ENCODE data around the gene OPN1MW2.
"Not testable (repeated sequence)": the region's sequence is repeated elsewhere in the genome, so short reads cannot be mapped to it uniquely, and the experiment has no call there.

The OPN1MW2 gene

GRCh38 chrX:154219456-154219855 is at the start of gene OPN1MW2:
Gene OPN1MW2, plus strand, starts transcription at chrX:154219756. Its CDS starts 60 bp downstream, at chrX:154219816.
- DNase-seq (ENCODE audit: low read depth), result not testable (repeated sequence)

GRCh38 chrX:154172535-154172943 is 47.0 kb upstream of the OPN1MW2 start:
- not testable (repeated sequence) for DNase-seq (ENCODE audit: low read depth)

- DNase-seq (ENCODE audit: low read depth), result not testable (repeated sequence)
Measured at GRCh38 chrX:154174356-154174755, 45.2 kb upstream of the OPN1MW2 start.

GRCh38 chrX:154182296-154182695 is 37.3 kb upstream of the OPN1MW2 start, which contains the start of gene OPN1MW:
Gene OPN1MW, plus strand, starts transcription at chrX:154182596. Its CDS starts 82 bp downstream, at chrX:154182678.
- DNase-seq (ENCODE audit: low read depth), result not testable (repeated sequence)

- DNase-seq (ENCODE audit: low read depth), result not testable (repeated sequence)
Measured at GRCh38 chrX:154183794-154184193, 35.8 kb upstream of the OPN1MW2 start.

- DNase-seq (ENCODE audit: low read depth), result not testable (repeated sequence)
Measured at GRCh38 chrX:154192846-154193245, 26.7 kb upstream of the OPN1MW2 start.

- DNase-seq (ENCODE audit: low read depth), result not testable (repeated sequence)
Measured at GRCh38 chrX:154194316-154194715, 25.2 kb upstream of the OPN1MW2 start.

- not testable (repeated sequence) for DNase-seq (ENCODE audit: low read depth)
Measured at GRCh38 chrX:154196466-154196865, 23.1 kb upstream of the OPN1MW2 start.

- DNase-seq (ENCODE audit: low read depth), result not testable (repeated sequence)
Measured at GRCh38 chrX:154209670-154210418, 9.7 kb upstream of the OPN1MW2 start.

- not testable (repeated sequence) for DNase-seq (ENCODE audit: low read depth)
Measured at GRCh38 chrX:154211057-154211456, 8.5 kb upstream of the OPN1MW2 start.

GRCh38 chrX:154211499-154211898 is 8.1 kb upstream of the OPN1MW2 start:
- not testable (repeated sequence) for DNase-seq (ENCODE audit: low read depth)

GRCh38 chrX:154225292-154225691 is 5.7 kb downstream of the OPN1MW2 start:
- not testable (repeated sequence) for DNase-seq (ENCODE audit: low read depth)

- DNase-seq (ENCODE audit: low read depth), result not testable (repeated sequence)
Measured at GRCh38 chrX:154226706-154227105, 7.2 kb downstream of the OPN1MW2 start.

- DNase-seq (ENCODE audit: low read depth), result not testable (repeated sequence)
Measured at GRCh38 chrX:154231443-154231842, 11.9 kb downstream of the OPN1MW2 start.

GRCh38 chrX:154233620-154234019 is 14.1 kb downstream of the OPN1MW2 start:
- DNase-seq (ENCODE audit: low read depth), result not testable (repeated sequence)

- not testable (repeated sequence) for DNase-seq (ENCODE audit: low read depth)
Measured at GRCh38 chrX:154238939-154239559, 19.5 kb downstream of the OPN1MW2 start.

GRCh38 chrX:154239982-154240503 is 20.5 kb downstream of the OPN1MW2 start:
- not testable (repeated sequence) for DNase-seq (ENCODE audit: low read depth)

- DNase-seq (ENCODE audit: low read depth), result not testable (repeated sequence)
Measured at GRCh38 chrX:154247377-154248045, 28.0 kb downstream of the OPN1MW2 start.

GRCh38 chrX:154248076-154248475 is 28.5 kb downstream of the OPN1MW2 start:
- not testable (repeated sequence) for DNase-seq (ENCODE audit: low read depth)

- DNase-seq (ENCODE audit: low read depth), result not testable (repeated sequence)
Measured at GRCh38 chrX:154257282-154257681, 37.7 kb downstream of the OPN1MW2 start, which contains the start of gene OPN1MW3. Gene OPN1MW3, plus strand, starts transcription at chrX:154257582. Its CDS starts 38 bp downstream, at chrX:154257620.

- not testable (repeated sequence) for DNase-seq (ENCODE audit: low read depth)
Measured at GRCh38 chrX:154258711-154259110, 39.2 kb downstream of the OPN1MW2 start.

GRCh38 chrX:154263072-154263471 is 43.5 kb downstream of the OPN1MW2 start:
- DNase-seq (ENCODE audit: low read depth), result not testable (repeated sequence)
